ENCODE results near the gene N4BP2.
"Not testable (repeated sequence)": the region's sequence is repeated elsewhere in the genome, so short reads cannot be mapped to it uniquely, and the experiment has no call there.

The N4BP2 gene

GRCh38 chr4:40130401-40131036, 73.9 kb downstream of the N4BP2 start:
- no peak for DNase-seq (ENCODE audit: low read depth in 1 of 2, low spot score in 1 of 2)
- H3K27me3 ChIP-seq (ENCODE audit: insufficient read depth, poor library complexity, severe bottlenecking): no peaks in the 10 kb centered on the region
- no peak overlapping the region for H3K27ac ChIP-seq (replicated peaks)
- no peak overlapping the region for H3K4me3 ChIP-seq (replicated peaks; ENCODE audit: insufficient read depth, low read length)
- TF ChIP-seq SPI1 (IDR thresholded peaks at IDR 0.05; ENCODE audit: borderline replicate concordance, low read depth): no peak
- no peak for TF ChIP-seq POLR2AphosphoS5 (IDR thresholded peaks at IDR 0.05; ENCODE audit: low read depth)
- no peak for TF ChIP-seq GABPA (IDR thresholded peaks at IDR 0.05; ENCODE audit: low read depth)
- TF ChIP-seq CTCF (IDR thresholded peaks at IDR 0.05; ENCODE audit: insufficient read depth, low read length): no peak
- TF ChIP-seq REST (IDR thresholded peaks at IDR 0.05; ENCODE audit: insufficient replicate concordance, low read depth): no peak

DNA sequence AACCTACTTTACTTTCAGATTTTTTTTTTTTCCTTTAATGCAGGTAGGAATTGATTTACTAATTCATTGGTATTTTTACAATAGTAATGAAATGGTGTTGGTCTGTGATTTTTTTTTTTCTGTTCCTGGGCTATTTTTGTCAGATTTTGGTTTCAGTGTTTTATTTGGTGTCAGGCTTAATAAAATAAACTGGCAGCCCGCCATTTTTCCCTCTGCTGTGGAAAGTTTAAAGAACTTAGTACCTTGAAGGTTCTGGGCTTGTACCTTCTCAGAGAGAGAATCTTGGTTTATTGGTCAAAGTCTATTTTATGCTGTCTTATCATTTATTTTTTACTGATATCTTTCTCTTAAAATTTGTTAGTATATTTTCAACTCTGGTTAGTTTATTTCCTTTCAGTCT, 76.2 kb downstream of the N4BP2 start:
- no peak overlapping the region for H3K4me3 ChIP-seq (replicated peaks; ENCODE audit: insufficient read depth, low read length)
- no peaks in the 10 kb centered on the region for H3K27me3 ChIP-seq (ENCODE audit: insufficient read depth, poor library complexity, severe bottlenecking)
- H3K27ac ChIP-seq (replicated peaks): no peak overlapping the region
- no peak for DNase-seq (ENCODE audit: low read depth in 1 of 2, low spot score in 1 of 2)
- TF ChIP-seq GABPA (IDR thresholded peaks at IDR 0.05; ENCODE audit: low read depth): no peak
- TF ChIP-seq REST (IDR thresholded peaks at IDR 0.05; ENCODE audit: insufficient replicate concordance, low read depth): no peak
- no peak for TF ChIP-seq CTCF (IDR thresholded peaks at IDR 0.05; ENCODE audit: insufficient read depth, low read length)
- no peak for TF ChIP-seq SPI1 (IDR thresholded peaks at IDR 0.05; ENCODE audit: borderline replicate concordance, low read depth)
- no peak for TF ChIP-seq POLR2AphosphoS5 (IDR thresholded peaks at IDR 0.05; ENCODE audit: low read depth)

- no peak overlapping the region for H3K4me3 ChIP-seq (replicated peaks; ENCODE audit: insufficient read depth, low read length)
- no peak overlapping the region for H3K27ac ChIP-seq (replicated peaks)
- TF ChIP-seq CTCF (IDR thresholded peaks at IDR 0.05; ENCODE audit: insufficient read depth, low read length) (no peak), REST (IDR thresholded peaks at IDR 0.05; ENCODE audit: insufficient replicate concordance, low read depth) (no peak), POLR2AphosphoS5 (IDR thresholded peaks at IDR 0.05; ENCODE audit: low read depth) (no peak), GABPA (IDR thresholded peaks at IDR 0.05; ENCODE audit: low read depth) (no peak), SPI1 (IDR thresholded peaks at IDR 0.05; ENCODE audit: borderline replicate concordance, low read depth) (no peak)
- no peaks in the 10 kb centered on the region for H3K27me3 ChIP-seq (ENCODE audit: insufficient read depth, poor library complexity, severe bottlenecking)
- DNase-seq (ENCODE audit: low read depth in 1 of 2, low spot score in 1 of 2): no peak
Observed at GRCh38 chr4:40134206-40134917, 77.7 kb downstream of the N4BP2 start.

GRCh38 chr4:40136202-40136601, 79.6 kb downstream of the N4BP2 start:
- DNase-seq (ENCODE audit: low read depth in 1 of 2, low spot score in 1 of 2); H3K4me3 ChIP-seq (replicated peaks; ENCODE audit: insufficient read depth, low read length); H3K27me3 ChIP-seq (ENCODE audit: insufficient read depth, poor library complexity, severe bottlenecking); H3K27ac ChIP-seq (replicated peaks): not testable (repeated sequence)
